HCT116 (cell line): Measurements from ENCODE around the gene ACOT12.

Experiments used
- EZH2phosphoT487 ChIP-seq: fragments of 200-600 bp; IDR thresholded peaks from 2 replicates; pipeline ENCODE4 v1.6.1; 2018; ENCODE audit warnings: antibody characterized with exemption, borderline replicate concordance
- POLR2AphosphoS5 ChIP-seq: IDR thresholded peaks from 2 replicates; pipeline ENCODE4 v1.6.1; 2011; ENCODE audit warnings: mild to moderate bottlenecking, low read depth, low read length, moderate library complexity
- SP1 ChIP-seq: IDR thresholded peaks from 2 replicates; pipeline ENCODE4 v1.6.1; 2012; ENCODE audit warnings: low read depth
- TF ChIP-seq, protein P1 (sequence below), 3 experiments: fragments of 200-600 bp in 1 of 3; sonication (generic) in 1 of 3; IDR thresholded peaks in 2 of 3; conservative IDR thresholded peaks in 1 of 3; 2 replicates each; pipeline ENCODE4 v1.5.1; 2012 to 2017; ENCODE audit warnings: low read depth in 2 of 3, low read length in 2 of 3, antibody characterized with exemption in 1 of 3, borderline replicate concordance in 1 of 3, control low read depth in 1 of 3, mild to moderate bottlenecking in 1 of 3, mixed read lengths in 1 of 3, mixed run types in 1 of 3, moderate library complexity in 1 of 3; ENCODE audit not compliant: insufficient read depth in 1 of 3

DNA sequence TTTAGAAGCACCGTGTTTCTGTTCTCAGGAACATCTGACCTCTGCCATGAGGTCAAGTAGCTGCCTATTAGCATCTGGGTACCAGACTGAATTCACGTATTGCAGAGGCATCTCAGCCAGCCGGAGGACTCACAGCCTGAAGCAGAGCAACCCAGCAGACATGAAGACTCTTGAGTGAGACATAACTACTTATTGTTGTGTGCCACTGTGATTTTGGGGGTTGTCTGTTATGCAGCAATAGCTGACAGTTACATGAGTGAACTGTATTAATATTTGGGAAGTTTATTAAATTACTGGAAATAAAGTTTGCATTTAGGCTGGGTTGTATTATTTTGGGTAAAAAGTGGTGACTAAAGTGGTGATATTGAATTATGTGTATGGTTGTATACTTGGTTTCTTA lies 1.3 kb upstream of the ACOT12 start:
- TF ChIP-seq POLR2AphosphoS5 (no peak), EZH2phosphoT487 (no peak), SP1 (no peak)
- TF ChIP-seq, protein P1, sequence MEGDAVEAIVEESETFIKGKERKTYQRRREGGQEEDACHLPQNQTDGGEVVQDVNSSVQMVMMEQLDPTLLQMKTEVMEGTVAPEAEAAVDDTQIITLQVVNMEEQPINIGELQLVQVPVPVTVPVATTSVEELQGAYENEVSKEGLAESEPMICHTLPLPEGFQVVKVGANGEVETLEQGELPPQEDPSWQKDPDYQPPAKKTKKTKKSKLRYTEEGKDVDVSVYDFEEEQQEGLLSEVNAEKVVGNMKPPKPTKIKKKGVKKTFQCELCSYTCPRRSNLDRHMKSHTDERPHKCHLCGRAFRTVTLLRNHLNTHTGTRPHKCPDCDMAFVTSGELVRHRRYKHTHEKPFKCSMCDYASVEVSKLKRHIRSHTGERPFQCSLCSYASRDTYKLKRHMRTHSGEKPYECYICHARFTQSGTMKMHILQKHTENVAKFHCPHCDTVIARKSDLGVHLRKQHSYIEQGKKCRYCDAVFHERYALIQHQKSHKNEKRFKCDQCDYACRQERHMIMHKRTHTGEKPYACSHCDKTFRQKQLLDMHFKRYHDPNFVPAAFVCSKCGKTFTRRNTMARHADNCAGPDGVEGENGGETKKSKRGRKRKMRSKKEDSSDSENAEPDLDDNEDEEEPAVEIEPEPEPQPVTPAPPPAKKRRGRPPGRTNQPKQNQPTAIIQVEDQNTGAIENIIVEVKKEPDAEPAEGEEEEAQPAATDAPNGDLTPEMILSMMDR (IDR thresholded peaks at IDR 0.05 in 2 of 3, conservative IDR thresholded peaks at IDR 0.05 in 1 of 3; ENCODE audit: borderline replicate concordance in 1 of 3, insufficient read depth in 1 of 3, low read depth in 2 of 3, low read length in 2 of 3): no peak
